Measurements from ENCODE around the gene IRF7.

The IRF7 gene

DNA sequence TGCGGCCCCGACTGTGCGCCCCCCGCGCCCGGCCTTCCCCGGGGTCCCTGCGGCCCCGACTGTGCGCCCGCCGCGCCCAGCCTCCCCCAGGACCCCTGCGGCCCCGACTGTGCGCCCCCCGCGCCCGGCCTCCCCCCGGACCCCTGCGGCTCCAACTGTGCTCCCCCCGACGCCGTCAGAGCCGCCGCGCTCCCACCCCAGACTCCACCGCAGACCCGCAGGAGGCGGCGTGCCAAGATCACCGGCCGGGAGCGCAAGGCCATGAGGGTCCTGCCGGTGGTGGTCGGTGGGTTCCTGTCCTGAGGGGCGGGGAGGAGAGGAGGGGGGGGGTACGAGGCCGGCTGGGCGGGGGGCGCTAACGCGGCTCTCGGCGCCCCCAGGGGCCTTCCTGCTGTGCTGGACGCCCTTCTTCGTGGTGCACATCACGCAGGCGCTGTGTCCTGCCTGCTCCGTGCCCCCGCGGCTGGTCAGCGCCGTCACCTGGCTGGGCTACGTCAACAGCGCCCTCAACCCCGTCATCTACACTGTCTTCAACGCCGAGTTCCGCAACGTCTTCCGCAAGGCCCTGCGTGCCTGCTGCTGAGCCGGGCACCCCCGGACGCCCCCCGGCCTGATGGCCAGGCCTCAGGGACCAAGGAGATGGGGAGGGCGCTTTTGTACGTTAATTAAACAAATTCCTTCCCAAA, 24.4 kb upstream of the IRF7 start:
- no peak for DNase-seq (ENCODE audit: low read depth in 2 of 2)

DNA sequence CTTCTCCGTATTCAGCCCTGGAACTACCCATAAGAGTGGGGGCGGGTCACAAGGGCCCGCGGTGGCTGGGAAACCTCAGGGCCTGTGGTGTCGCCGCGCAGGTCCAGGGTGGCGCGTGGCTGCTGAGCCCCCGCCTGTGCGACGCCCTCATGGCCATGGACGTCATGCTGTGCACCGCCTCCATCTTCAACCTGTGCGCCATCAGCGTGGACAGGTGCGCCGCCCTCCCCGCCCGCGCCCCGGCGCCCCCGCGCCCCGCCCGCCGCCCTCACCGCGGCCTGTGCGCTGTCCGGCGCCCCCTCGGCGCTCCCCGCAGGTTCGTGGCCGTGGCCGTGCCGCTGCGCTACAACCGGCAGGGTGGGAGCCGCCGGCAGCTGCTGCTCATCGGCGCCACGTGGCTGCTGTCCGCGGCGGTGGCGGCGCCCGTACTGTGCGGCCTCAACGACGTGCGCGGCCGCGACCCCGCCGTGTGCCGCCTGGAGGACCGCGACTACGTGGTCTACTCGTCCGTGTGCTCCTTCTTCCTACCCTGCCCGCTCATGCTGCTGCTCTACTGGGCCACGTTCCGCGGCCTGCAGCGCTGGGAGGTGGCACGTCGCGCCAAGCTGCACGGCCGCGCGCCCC, 23.7 kb upstream of the IRF7 start:
- no peak for DNase-seq (ENCODE audit: low read depth in 2 of 2)

- no peak for DNase-seq (ENCODE audit: low read depth in 2 of 2)
These were observed 23.0 kb upstream of the IRF7 start for GRCh38 chr11:638631-639331.

DNA sequence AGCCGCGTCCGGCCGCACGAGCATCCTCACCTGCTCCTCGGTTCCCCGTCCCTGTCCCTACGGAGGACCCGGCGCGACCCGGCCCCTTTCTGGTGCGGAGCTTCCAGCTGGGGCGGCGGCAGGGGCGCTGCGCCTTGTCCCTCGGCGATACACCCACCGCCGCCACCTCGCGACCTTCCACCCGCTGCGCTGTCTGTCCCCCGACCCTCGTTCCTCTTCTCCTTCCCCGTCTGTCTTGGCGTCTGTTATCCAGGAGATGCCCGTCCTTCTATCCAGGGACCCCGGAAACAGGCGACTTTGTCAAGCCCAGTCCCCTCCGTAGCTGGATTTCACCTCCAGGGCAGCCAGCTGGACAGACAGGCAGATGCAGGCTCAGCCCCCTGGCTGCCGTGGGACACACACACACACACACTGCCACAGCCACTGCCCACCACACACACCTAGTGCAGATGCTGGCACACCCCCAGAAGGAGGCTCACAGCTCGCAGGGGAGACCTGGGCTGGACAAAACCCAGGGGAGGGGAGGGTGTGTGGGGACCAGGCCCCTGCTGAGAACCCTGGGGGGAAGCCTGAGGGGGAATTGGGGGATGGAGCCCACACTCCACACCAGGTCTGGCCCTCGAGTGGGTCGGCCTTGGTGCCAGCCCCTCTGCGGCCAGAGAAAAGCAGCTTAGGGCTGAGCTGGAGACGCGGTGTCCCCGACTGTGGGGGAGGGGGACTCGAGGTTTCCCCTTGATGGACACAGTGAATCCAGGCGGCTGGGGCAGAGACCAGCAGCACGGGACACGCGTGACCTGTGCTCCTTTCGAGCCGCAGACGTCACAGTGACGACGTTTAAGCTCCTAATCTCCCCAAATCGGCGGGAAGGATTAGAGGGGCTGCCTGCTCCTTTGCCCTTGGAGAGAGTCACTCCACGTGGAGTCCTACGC, 22.1 kb upstream of the IRF7 start:
- no peak for DNase-seq (ENCODE audit: low read depth in 2 of 2)

DNA sequence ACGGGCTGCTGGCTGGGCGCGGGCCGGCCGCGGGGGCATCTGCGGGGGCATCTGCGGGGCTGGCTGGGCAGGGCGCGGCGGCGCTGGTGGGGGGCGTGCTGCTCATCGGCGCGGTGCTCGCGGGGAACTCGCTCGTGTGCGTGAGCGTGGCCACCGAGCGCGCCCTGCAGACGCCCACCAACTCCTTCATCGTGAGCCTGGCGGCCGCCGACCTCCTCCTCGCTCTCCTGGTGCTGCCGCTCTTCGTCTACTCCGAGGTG, 21.5 kb upstream of the IRF7 start:
- DNase-seq (ENCODE audit: low read depth in 2 of 2) = no peak

DNA sequence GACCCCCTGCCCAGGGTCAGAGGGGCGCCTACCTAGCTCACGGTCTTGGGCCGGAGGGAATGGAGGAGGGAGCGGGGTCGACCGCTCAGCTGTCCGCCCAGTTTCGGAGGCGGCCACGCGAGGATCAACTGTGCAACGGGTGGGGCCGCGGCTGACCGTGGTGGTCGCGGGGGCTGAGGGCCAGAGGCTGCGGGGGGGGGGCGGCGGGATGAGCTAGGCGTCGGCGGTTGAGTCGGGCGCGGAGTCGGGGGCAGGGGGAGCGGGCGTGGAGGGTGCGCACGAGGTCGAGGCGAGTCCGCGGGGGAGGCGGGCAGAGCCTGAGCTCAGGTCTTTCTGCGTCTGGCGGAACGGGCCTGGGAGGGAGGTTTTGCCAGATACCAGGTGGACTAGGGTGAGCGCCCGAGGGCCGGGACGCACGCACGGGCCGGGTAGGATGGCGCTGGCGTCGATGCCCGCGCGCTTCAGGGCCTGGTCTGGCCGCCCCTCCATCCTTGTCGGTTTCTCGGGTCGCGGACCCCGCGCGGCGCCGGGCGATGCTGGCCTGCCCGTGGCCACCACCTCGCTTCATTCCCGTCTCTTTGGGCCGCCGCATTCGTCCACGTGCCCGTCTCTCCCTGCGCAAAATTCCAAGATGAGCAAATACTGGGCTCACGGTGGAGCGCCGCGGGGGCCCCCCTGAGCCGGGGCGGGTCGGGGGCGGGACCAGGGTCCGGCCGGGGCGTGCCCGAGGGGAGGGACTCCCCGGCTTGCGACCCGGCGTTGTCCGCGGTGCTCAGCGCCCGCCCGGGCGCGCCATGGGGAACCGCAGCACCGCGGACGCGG, 21.0 kb upstream of the IRF7 start, which contains the start of gene DRD4:
Gene DRD4 (plus strand): TSS at position 759 of the 822 bp plus-strand sequence. CDS start 36 bp downstream, at position 795.
- DNase-seq (ENCODE audit: low read depth in 2 of 2) = no peak

- DNase-seq (ENCODE audit: low read depth in 2 of 2) = no peak
These were observed 20.3 kb upstream of the IRF7 start for GRCh38 chr11:635945-636510.

- no peak for DNase-seq (ENCODE audit: low read depth in 2 of 2)
These were observed 15.1 kb upstream of the IRF7 start for GRCh38 chr11:630871-631270.

GRCh38 chr11:629237-629583, 13.5 kb upstream of the IRF7 start:
- no peak for DNase-seq (ENCODE audit: low read depth in 2 of 2)

- DNase-seq (ENCODE audit: low read depth in 2 of 2) = no peak
These were observed 12.3 kb upstream of the IRF7 start for GRCh38 chr11:628056-628455.

DNA sequence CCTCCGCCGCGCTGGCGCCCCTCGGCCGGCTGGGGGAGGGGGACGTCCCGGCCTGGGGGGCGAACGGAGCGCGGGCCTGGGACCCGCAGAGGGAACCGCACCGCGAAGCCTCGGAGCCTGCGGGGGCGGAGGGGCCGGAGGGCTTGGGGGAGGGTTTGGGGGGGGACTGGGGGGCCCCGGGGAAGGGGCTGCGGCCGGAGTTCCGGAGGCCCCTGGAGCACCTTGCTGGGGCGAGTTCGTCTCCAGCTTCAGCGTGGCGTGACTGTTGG, 11.5 kb upstream of the IRF7 start:
- no peak for DNase-seq (ENCODE audit: low read depth in 2 of 2)

DNA sequence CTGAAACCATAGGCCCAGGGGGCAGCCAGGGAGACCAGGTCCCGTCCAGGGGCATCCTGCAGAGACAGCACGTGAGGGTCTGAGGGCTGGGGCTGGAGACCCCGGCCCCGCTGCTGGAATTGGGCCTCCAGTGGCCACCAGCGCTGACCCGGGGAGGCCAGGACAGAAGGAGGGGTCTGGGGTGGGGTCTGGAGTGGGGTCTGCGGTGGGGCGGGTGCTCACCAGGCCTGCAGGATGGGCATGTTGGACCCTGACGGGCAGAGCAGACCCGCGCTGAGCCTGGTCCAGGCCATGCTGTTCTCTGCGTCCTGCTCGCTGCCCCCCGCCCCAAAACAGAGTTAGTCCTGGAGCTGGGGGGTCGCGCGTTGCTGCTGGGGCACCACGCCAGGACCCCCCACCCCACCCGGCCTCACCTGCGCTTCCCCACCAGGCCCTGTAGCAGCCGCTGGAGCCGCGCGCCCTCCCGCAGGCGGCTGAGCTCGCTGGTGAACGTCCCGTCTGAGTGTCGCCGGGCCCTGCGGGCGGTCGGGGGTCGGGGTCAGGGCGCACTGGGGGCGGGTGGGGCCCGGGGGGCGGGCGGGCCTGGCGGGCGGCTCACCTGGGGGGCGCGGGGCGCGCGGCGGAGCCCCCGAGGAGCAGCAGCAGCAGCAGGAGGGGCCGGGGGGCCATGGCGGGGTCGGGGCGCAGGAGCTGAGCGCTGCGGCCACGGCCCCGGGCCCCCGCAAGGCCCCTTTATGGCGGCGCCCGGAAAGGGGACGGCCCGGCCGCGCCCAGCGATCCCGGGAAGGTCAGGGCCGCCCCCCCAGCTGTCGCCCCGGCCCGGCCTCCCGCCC, 10.9 kb upstream of the IRF7 start, which contains the start of gene SCT:
Gene SCT (minus strand): TSS at position 707 of the 833 bp plus-strand sequence. CDS start 38 bp downstream, at position 669.
- no peak for DNase-seq (ENCODE audit: low read depth in 2 of 2)

DNA sequence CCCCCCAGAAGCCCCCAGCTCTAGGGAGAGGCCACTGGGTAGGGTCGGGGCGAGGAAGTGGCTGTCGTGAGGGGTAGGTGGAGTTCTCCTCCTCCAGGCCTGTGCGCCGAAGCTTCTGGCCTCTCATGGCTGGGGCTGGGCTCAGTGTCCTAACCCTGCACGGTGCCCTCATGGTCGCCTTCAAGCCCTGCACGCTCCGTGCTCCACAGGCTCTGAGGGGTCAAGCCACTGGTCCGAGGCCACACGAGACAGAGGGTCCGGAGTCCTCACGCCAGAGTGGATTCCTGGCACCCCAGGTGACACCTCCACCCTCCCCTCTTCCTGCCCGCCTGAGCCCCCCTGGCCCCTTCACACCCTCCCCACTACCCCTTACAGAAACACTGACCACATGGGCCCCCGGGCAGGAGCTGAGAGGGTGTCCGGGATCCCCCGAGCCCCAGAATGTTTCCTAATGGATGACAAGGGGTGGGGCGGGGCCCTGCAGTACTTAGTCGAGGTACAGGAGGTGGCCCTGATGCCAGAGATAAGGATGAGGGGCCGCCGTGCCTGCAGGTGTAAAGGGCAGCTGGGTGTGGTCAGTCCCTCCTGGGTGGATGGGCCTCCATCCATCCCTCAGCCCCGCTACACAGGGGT, 10.0 kb upstream of the IRF7 start:
- no peak for DNase-seq (ENCODE audit: low read depth in 2 of 2)

DNA sequence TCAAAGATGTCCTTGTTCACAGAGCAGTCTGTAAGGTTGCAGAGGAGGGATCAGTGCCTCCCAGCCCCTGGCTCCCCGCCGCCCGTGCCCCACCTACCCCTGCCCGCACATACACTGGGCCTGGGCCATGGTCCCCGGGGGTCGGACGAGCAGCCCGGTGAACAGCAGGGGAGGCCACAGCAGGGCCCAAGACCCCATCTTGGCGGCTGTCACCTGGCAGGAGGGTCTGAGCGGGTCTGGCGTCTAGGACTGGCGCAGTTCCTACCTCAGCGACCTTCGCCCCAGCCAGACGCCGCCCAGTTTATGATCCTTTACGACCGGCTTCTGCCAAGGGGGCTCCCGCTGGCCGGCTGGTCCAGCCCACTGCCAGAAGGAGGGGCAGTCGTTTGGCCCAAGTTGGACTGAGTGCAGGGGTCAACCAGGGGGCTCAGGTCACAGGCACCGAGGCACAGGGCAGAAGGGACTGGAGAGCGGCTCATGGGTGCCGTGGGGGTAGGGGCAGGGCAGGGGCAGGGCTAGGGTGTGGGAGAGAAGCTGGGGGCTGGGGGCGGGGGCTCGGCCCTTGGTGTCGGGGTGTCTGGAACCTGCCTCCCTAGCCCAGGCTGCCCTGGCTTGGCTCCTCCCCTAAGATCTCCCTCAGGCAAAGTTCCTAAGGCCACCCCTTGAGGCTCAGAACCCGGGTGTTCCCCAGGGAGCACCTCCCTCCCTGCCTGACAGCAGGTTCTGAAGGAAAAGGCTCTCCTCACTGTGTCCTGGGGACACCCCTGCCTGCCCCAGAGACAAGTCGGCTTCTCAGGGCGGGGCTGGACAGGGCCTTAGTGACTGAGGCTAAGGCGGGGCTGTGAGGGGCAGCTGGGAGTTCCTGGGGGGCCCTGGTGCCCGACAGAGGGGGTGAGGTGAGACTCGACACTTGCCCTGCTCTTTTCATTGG, 9.2 kb upstream of the IRF7 start, which contains the start of gene CDHR5:
Gene CDHR5 (minus strand): TSS at position 251 of the 931 bp plus-strand sequence. CDS start 53 bp downstream, at position 198.
- DNase-seq (ENCODE audit: low read depth in 2 of 2) = no peak

- no peak for DNase-seq (ENCODE audit: low read depth in 2 of 2)
These were observed 8.4 kb upstream of the IRF7 start for GRCh38 chr11:623999-624704.

- no peak for DNase-seq (ENCODE audit: low read depth in 2 of 2)
These were observed 7.7 kb upstream of the IRF7 start for GRCh38 chr11:623349-623869.

DNA sequence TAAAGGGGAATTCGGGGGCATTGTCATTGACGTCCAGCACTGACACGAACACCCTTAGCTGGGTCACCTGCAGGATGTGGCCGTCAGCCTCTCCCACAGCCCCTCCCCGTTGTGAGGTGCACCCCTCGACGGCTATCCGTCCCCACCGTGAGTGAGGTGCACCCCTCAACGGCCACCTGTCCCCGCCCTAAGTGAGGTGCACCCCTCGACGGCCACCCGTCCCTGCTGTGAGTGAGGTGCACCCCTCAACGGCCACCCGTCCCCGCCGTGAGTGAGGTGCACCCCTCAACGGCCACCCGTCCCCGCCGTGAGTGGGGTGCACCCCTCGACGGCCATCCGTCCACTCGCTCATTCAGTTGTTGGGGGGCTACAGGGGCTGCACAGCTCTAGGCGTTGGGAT, 6.1 kb upstream of the IRF7 start:
- no peak for DNase-seq (ENCODE audit: low read depth in 2 of 2)

Data from stimulated activated CD4-positive, alpha-beta T cell treated with anti-CD3 and anti-CD28 coated beads, Interleukin-4, amount 100 ng/mL, for 48 hours (primary cell).